IPS-18c (cell line): ENCODE results near the gene PACSIN3.

ENCODE experiments used
- H3K4me3 ChIP-seq: 2 replicates; pipeline ENCODE4 v1.7.0; 2013; ENCODE audit warnings: low read depth, mild to moderate bottlenecking, low read length, moderate library complexity; ENCODE audit not compliant: insufficient read depth
- H3K9me3 ChIP-seq: one replicate; pipeline ENCODE4 v1.6.1; 2013; ENCODE audit warnings: mild to moderate bottlenecking, low read length, moderate library complexity; ENCODE audit not compliant: control insufficient read depth, insufficient read depth

Gene PACSIN3

DNA sequence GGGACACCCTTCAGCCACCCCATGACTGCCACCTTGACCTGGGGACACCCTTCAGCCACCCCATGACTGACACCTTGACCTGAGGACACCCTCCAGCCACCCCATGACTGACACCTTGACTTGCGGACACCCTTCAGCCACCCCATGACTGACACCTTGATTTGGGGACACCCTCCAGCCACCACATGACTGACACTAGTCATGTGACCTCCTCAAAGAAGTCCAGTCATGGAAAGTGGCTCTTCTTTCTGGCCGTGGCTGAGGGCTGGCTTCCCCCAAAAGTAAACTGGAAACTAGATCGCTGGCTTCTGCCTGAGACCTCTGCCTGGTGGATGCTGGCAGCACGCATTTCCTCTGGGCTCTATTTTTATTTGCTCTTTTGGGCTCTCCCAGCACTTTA is 38.0 kb downstream of the PACSIN3 start:
- no peak overlapping the region for H3K4me3 ChIP-seq
- H3K9me3 ChIP-seq, result no peaks in the 10 kb centered on the region

DNA sequence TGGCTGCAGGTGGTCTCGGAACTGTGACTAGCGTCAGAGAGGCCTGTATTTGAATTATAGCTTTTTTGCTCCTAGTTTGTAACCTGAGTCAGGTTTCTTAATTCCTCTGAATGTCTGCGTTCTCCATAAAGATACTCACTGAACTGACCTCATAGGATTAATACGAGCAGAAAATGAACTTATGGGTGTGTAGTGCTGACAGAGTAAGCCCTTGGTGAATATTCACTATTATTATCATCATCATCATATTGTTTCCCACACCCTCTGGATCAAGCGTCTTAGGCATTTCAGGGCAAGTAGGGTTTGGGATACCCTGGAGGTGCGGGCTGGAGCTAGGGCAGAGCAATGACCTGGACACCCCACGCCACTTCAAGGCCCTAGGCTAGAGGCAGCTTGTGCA is 38.6 kb downstream of the PACSIN3 start:
- no peaks in the 10 kb centered on the region for H3K9me3 ChIP-seq
- H3K4me3 ChIP-seq, result no peak overlapping the region

DNA sequence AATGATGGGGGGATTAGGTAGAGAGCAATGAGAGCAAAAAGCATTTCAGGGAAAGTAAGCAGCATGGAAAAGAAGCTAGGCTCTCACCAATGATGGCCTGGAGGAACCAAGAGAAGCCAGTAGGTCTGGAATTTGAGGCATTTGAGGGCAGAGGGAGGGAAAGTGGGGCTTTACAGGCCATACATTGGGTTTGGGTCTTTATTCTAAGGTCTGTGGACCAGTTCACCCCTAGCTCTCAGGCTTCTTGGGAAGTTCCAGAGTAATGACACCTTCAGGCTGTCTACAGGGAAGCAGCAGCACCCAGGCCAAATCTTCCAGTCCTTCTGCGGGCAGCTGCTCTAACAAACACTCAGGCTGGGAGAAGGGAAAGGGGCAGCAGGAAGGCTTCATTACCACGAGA is 39.0 kb downstream of the PACSIN3 start:
- Histone ChIP-seq H3K4me3 (no peak overlapping the region), H3K9me3 (no peaks in the 10 kb centered on the region)

DNA sequence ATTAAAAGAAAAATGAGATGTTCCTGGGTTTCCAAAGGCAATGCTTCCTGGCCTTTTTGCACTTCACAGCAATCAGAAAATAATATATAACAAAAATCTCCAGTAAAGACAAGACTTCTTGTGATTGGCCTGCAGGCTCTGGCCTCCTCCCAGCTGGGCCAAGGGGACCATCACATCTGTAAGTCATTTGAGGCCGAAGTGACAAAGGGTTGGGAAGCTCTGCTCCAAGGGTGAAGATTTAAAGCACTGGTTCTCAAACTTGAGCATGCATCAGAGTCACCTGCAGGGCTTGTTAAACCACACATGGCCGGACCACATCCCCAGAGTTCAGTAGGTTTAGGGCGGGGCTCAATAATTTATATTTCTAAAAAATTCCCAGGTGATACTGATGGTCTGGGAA is 41.7 kb downstream of the PACSIN3 start:
- H3K4me3 ChIP-seq, result no peak overlapping the region
- H3K9me3 ChIP-seq, result no peaks in the 10 kb centered on the region

DNA sequence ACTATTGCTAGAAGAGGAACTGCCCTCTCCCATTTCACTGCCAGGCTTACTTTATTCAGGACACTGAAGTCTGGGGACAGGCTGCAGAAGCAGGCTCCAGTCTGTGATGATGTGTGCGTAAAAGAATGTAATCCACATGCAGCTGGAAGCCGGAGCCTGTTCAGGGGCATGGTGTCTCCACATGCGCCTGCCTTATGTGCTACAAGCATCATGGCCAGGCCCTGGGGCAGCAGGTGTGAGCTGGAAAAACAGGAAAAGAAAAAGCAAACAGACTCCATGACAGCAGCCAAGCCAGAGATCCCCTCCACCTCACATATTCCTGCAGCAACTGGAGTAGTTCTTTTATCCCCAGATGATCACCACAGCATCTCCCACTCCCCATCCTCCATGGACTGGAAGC is 42.9 kb downstream of the PACSIN3 start:
- Histone ChIP-seq H3K9me3 (no peaks in the 10 kb centered on the region), H3K4me3 (no peak overlapping the region)

DNA sequence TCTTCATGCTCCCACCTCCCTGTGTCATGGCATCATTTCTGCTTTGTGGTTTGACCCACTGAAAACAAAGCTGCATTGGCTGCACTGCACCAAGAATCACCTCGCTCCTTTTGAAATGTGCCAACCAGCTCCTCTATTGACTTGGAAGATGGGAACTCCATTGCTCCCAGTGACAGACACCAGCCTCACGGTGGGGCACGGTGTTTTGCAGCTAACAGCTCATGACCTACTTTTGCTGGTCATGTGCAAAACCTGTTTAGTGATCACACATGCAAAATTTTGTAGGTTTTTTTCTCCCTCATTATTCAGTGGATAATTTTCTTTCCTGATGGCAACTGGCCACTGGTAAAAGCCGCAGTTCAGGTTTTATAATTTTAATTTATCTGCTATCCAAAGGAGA is 46.4 kb downstream of the PACSIN3 start:
- Histone ChIP-seq H3K4me3 (no peak overlapping the region), H3K9me3 (no peaks in the 10 kb centered on the region)

DNA sequence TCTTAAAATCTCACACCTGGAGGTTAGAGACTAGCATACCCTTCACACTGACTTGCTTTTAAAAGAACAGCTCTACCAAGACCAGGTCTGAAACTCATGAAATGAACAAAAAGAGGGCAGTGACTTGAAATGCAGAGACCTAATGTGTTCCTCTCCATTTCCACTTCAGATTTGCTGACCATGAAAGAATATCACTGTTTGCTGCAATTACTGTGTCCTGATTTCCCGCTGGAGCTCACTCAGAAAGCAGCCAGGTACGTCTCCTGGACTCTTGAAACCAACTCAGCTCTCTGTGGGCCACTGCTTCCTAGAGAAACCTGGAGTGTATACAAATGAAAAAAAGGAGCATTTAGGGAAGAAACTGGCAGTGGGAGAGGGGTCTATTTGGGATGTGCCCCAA is 48.8 kb downstream of the PACSIN3 start:
- Histone ChIP-seq H3K4me3 (no peak overlapping the region), H3K9me3 (no peaks in the 10 kb centered on the region)

DNA sequence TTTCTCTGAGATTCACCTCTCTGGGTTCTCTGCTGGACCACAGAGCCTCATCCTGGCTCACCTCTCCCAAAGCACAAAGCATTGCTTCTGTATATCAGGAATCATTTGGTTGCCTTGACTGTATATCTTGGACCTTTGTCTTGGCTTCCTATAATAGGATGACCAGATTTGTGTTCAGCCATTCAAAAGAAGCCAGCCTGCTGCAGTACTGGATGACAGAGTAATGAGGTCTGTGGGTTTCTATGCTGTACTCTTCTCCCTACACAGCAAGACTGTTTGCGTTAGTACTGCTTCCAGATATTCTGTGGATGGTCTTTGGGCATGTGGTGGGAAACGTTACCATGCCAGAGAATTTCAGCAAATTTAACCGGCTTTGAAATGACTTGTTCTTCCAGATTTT is 49.3 kb downstream of the PACSIN3 start:
- no peaks in the 10 kb centered on the region for H3K9me3 ChIP-seq

DNA sequence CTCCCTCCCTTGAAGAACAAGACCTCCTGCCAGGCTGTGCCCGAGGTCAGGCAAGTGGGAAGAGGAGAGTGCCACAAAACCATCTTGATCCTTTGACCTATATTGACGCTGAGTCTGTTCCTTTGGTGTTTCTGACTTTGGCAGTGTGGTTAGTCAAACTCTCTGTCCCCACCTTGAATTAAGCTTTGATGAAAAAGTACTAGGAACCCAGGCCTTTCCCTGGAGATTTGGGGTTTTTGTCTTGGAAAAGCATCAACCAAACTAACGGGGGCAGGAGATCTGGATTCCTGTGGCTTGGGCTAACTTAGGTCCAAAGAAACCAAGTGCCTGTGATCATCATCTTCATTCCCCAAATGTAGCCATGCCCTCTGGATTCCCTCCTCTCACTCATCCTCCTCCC is 49.9 kb downstream of the PACSIN3 start:
- Histone ChIP-seq H3K9me3 (no peaks in the 10 kb centered on the region), H3K4me3 (no peak overlapping the region)

More for the DNA sequence above, 49.3 kb downstream of the PACSIN3 start:
- H3K4me3 ChIP-seq, result no peak overlapping the region

DNA sequence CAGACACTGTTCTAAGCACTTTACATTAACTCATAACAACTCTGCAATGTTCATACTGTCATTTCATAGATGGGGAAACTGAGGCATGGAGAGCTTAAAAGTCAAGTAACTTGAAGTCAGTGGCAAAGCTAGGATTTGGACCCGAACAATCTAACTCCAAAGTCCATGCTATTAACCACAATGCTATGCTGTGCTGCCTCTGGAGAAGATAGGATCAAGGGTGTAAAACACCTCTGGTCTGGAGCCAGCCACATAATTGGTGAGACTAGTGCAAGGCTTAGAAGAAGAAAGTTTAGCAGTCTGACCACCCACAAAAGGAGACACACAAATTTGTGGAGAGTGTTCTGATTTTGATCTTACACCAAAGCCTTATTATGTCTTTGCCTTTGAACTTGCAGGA is 53.3 kb downstream of the PACSIN3 start:
- H3K4me3 ChIP-seq, result no peak overlapping the region

DNA sequence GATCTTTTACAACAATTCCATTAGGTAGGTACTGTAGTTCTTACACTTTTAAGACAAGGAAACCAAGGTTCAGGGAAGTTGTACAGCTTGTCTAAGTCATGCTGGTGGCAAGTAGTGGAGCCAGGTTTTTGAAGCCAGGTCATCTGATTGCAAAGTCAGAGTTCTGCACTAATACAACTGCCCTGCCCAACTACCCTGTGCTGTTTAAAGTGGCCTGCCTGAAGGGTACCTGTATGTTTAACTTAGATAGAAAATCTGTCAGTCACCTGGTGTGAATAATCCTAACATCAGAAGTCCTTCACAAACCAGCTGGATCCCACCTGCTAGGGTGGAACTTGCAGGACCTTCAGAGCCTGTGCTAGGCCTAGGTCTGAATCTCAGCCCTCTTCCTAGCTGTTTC is 53.7 kb downstream of the PACSIN3 start:
- H3K4me3 ChIP-seq, result no peak overlapping the region
- no peaks in the 10 kb centered on the region for H3K9me3 ChIP-seq

More for the DNA sequence above, 53.3 kb downstream of the PACSIN3 start:
- H3K9me3 ChIP-seq, result no peaks in the 10 kb centered on the region

DNA sequence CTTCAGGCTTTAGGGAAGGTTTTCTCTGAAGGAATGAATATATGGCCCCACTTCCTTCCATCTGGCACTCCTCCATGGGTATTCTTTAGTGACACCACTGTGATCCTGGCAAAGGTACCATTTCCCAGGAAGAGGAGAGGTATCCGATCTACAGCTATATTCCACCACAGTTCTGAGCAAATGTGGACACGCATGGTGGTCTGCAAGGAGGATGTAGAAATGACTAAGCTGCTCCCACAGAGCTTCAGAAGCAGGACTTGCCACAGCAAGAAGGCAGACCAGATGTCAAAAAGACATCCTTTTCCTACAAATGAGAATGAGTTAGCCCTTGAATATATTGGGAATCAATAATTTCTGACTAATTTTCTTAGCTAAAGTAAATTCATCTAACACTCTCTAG is 55.1 kb downstream of the PACSIN3 start:
- Histone ChIP-seq H3K4me3 (no peak overlapping the region), H3K9me3 (no peaks in the 10 kb centered on the region)

DNA sequence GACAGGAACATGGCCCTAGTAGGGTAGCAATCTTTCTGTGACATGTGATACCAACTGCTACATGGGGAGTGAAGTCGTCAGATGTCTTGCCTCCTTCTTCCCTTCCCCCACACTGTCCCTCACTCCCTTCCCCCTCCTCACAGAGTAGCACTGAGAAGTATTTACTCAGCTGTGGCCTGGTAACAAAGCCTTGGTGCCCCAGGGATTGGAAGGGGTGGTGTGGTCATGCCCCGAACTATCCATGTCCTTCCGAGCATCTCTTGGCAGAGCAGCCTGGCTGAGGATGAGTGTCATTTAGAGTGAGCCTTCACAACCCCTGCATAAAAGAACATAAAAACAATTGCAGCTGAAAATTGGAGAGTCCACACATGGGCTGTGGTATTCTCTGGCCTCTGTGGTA is 55.7 kb downstream of the PACSIN3 start:
- H3K4me3 ChIP-seq, result no peak overlapping the region
- no peaks in the 10 kb centered on the region for H3K9me3 ChIP-seq
